HCEC 1CT (cell line): ENCODE data around the gene KRT28.
"Not testable (repeated sequence)": the region's sequence is repeated elsewhere in the genome, so short reads cannot be mapped to it uniquely, and the experiment has no call there.

ENCODE experiments used
- DNase-seq: peaks from one replicate; pipeline ENCODE4 v3.0.0-alpha.2; 2017

KRT28 gene

GRCh38 chr17:40818733-40819527, 19.2 kb upstream of the KRT28 start:
- DNase-seq: peak; percentile 82

DNA sequence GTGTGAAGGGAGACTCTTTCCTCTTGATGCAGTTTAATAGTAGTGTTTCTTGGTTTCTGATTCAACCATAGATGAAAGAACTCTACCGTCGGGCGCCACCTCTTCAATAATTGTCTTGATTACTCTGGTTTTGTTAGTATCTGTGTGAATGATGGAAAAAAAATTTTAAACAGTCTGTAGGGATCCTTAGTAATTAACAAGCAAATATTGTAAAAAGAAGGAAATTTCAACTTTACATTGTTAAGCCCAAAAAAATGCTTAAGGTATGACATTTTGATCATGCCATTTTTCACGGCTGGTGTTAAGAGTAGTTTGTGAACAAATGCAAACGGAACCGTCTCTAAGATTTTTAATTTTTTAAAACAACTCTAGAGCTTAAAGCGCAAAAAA, 18.6 kb upstream of the KRT28 start:
- DNase-seq: no peak

- no peak for DNase-seq
These were observed 17.4 kb upstream of the KRT28 start for GRCh38 chr17:40817103-40817682.

DNA sequence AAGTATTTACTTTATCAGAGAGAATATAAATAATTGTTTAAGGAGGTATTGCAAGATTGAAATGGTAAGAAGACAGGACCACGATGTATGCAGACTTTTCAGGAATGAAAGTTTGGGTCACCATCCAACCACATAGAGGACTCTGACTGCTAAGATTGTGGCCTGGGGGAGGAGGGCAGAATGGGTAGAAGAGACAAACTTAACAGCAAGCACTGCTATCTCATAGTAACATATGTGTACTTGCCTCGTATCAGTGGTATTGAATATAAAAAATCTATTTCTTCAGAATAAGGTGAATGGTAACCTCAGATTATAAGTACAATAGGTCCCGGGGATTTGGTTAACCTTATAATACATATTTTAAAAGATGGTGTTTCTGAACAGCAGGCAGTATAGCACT, 16.8 kb upstream of the KRT28 start:
- no peak for DNase-seq

DNA sequence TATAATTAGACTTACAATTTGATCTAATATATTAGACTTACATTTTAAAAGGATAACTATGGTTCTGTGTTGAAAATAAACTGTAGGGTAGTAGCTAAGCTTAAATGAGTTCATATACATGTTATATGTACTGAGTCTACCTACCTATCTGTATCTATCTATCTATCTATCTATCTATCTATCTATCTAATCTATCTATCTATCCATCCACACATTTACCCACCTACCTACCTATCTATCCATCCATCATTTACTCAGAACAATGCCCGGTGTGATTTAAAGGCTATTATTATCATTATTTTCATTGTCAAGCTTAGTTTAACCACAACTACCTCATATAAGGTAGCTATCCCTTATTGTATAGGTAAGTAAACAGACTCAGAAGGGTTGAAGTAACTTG, 15.6 kb upstream of the KRT28 start:
- DNase-seq: no peak

DNA sequence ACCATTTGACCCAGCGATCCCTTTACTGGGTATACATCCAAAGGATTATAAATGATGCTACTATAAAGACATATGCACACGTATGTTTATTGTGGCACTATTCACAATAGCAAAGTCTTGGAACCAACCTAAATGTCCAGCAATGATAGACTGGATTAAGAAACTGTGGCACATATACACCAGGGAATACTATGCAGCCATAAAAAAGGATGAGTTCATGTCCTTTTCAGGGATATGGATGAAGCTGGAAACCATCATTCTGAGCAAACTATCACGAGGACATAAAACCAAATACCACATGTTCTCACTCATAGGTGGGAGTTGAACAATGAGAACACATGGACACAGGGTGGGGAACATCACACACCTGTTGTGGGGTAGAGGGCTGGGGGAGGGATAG, 14.9 kb upstream of the KRT28 start:
- not testable (repeated sequence) for DNase-seq

- DNase-seq: peak; percentile 18
These were observed 14.0 kb upstream of the KRT28 start for GRCh38 chr17:40813804-40814203.

DNA sequence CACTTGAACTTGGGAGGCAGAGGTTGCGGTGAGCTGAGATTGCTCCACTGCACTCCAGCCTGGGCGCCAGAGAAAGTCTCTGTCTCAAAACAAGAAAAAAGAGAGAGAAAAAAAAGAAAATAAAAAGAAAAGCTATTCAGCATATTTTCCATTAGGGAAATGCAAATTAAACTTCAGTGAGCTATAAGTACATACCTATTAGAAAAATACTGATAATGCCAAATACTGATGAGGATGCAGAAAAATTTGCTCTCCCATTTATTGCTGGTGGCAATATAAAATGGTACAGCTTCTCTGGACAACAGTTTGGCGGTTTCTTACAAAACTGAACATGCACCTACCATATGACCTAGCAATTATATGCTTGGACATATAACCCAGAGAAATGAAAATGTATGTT, 12.9 kb upstream of the KRT28 start:
- DNase-seq: no peak

- DNase-seq: no peak
These were observed 10.7 kb upstream of the KRT28 start for GRCh38 chr17:40810494-40810893.

DNA sequence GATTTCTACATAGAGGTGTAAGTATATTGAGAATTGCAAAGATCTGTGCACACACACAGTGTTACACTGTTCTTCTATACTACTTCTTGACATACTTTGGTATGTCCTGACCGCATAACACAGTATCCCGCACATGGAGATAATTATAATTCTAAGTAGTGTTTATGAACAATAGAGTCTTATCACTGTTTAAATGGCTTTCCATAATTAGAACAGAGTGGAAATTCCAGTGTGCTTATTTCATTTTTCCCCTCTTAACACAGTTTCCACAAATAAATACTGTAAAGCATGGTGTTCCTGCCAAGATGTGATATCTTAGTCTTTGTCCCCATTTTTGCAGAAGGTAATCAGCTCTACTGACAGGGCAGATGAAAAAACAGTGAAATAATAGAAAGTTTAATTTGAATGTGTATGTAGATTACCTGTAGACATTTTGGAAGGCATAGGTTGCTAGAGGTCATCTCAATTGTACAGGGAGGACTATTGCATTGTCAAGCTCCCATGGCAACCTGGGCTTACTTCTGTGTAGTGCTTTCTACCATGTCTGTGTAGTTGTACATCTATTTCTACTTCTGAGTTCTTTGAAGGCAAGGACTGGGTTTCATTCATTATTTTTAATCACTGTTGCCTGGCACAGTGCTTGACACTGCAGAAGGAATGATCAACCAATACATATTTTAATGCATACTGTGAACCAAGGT, 10.1 kb upstream of the KRT28 start:
- no peak for DNase-seq

DNA sequence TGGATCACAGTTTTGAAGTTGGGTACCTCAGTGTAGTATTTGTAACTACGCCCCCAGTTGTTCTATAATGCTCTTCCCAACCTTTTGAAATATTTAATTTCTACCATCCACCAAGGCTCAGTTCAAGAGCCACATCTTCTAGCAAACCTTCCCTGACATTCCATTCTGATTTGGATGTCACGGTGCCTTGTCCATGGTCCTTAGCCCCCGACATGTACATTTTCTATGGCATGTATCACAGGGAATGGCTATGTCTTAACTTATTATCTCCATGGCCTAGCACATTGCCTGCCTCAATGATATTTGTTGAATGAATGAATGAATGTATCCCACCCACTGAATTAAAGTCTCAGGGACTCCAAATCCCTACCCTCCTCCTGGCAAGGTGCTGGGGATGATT, 6.4 kb upstream of the KRT28 start:
- no peak for DNase-seq

- DNase-seq: peak; percentile 64
These were observed 3.9 kb upstream of the KRT28 start for GRCh38 chr17:40803617-40804082.

- DNase-seq: no peak
These were observed 1.4 kb upstream of the KRT28 start for GRCh38 chr17:40801157-40801556.

GRCh38 chr17:40800381-40800780, 622 bp upstream of the KRT28 start:
- DNase-seq: no peak

DNA sequence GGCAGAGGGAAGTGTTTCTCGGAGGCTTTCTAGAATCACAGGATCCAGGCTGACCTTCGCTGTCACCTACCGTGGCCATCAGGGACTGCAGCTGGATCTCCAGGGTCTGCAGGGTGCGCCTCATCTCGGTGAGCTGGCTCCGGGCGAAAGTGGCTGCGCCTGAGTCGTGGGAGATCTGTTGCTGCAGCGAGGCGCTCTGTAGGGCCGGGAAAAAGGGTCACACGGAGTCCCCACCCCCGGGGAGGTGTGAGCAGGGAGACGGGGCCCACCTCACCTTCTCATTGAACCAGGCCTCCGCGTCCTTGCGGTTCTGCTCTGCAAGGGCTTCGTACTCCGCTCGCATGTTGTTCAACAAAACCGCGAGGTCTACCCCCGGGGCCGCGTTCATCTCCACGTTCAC, 2.9 kb downstream of the KRT28 start:
- DNase-seq: no peak

- DNase-seq: no peak
These were observed 4.6 kb downstream of the KRT28 start for GRCh38 chr17:40795019-40795667.

GRCh38 chr17:40794466-40794865, 5.3 kb downstream of the KRT28 start:
- no peak for DNase-seq

- DNase-seq: no peak
These were observed 5.9 kb downstream of the KRT28 start for GRCh38 chr17:40793832-40794231.

DNA sequence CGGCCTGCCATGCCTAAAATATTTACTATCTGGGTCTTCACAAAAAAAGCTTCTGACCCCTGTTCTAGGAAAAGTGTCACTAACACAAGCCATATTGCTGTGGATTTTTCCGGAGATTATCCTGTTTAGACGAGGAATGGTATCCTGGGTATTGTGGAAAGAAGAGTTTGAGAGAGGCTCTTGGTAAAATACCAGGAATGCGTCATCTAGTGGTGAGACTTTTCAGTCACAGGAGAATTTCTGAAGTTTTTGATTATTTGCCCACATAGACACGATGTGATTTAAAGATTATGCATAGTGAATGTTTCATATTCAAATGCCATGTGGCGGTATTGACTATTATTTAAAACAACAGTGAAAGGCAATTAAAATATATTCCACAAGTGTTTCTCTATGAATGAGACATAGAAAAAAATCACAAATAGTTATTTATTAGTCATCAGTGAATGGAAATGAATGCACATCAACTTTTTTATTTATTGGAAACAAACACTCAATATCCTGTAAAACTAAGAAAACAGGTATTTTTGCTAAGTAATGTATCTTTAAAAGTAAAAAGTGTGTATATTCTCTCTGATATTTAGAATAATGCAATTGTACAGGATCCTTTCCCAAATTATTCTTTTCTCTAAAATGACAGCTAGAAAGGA, 7.8 kb downstream of the KRT28 start:
- DNase-seq: peak; percentile 28

DNA sequence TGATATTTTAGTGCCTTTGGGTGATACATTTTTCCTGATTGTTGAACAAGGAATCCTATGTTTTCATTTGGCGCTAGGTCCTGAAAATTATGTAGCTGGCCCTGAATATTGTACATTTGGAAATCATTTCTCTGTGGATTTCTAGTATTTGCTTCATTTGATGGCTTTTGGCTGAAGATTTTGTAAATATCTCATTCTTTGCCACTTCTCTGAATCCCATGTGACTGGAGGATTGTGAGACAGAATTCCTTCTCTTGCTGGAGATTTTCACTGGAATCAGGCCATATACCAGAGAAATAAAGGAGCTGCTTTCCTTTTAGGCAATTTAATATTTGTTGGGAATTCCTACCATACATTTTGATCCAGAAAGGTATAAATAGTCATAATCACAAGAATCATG, 8.6 kb downstream of the KRT28 start:
- no peak for DNase-seq

DNA sequence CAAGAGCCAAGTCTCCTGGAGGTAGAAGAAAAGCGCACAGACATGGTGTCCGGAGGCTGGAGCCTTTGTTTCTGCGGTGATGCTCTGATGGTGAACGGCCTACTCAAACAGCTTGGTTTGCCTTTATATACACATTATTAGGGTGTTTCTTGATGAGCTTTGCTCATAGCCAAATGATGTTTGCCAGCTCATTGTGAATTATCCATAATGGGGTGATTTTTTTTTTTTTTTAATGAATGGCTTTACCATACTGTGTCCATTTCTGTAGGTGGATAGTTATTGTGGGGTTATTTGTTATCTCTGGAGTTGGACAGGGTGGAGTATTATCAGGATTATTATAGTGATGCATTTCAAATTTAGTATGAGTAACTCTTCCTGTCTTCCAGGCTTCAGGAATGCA, 17.3 kb downstream of the KRT28 start, which contains the start of gene KRT27:
Gene KRT27, minus strand, starts transcription at position 101 of the 400 bp plus-strand sequence. Its CDS starts 57 bp downstream, at position 44.
- DNase-seq: no peak

DNA sequence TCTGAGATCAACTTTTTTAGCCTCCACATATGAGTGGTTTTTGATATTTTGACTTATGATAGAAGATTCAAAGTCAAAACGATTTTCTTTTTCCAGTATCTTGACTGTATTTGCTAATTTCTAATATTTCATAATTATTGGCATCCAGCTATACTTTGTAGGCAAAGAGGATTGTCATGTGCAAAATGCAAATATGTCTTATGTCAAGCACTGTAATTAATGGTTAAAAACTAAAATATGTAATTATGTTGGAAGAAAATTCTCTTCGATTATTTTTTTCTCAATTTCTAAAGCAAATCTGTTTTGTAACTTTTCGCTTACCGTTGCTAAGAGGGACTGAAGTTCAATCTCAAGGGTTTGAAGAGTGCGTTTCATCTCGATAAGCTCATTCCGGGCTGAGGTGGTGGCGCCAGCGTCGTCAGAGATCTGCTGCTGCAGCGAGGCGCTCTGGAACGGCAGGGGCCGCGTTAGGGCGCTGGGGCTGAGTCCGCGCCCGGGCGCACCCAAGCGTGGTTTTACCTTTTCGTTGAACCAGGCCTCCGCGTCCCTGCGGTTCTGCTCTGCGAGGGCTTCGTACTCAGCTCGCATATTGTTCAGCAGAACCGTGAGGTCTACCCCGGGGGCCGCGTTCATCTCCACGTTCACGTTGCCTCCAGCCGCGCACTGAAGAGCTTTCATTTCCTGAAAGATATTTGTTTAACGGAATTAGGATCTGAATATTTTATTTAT, 20.4 kb downstream of the KRT28 start:
- DNase-seq: no peak
